ENCODE data around the gene PKN3.
"Not testable (repeated sequence)": the region's sequence is repeated elsewhere in the genome, so short reads cannot be mapped to it uniquely, and the experiment has no call there.

- TF ChIP-seq CTCF (IDR thresholded peaks at IDR 0.05; ENCODE audit: low read depth, low read length); POLR2A (IDR thresholded peaks at IDR 0.05; ENCODE audit: extremely low read depth, insufficient read length); MAX (IDR thresholded peaks at IDR 0.05; ENCODE audit: low read depth, low read length); MYC (IDR thresholded peaks at IDR 0.05; ENCODE audit: low read depth, low read length): not testable (repeated sequence)
Measured at GRCh38 chr9:128693738-128694137, 8.6 kb upstream of the PKN3 start.

All from NB4 (cell line).